ENCODE measurements around the gene ESAM.
A peak's percentile ranks its signal among the peaks of the same experiment; 100 is the strongest.

Gene ESAM

GRCh38 chr11:124762105-124762623, at the start of gene ESAM:
Gene ESAM (minus strand): TSS chr11:124762290. CDS start chr11:124762154, 136 bp downstream.
- DNase-seq, result no peak
- in situ Hi-C loops (cut with MboI; ENCODE audit: low pct_unique_long_range_greater_than_20kb, low sequenced_read_pairs), result no loop called here

DNA sequence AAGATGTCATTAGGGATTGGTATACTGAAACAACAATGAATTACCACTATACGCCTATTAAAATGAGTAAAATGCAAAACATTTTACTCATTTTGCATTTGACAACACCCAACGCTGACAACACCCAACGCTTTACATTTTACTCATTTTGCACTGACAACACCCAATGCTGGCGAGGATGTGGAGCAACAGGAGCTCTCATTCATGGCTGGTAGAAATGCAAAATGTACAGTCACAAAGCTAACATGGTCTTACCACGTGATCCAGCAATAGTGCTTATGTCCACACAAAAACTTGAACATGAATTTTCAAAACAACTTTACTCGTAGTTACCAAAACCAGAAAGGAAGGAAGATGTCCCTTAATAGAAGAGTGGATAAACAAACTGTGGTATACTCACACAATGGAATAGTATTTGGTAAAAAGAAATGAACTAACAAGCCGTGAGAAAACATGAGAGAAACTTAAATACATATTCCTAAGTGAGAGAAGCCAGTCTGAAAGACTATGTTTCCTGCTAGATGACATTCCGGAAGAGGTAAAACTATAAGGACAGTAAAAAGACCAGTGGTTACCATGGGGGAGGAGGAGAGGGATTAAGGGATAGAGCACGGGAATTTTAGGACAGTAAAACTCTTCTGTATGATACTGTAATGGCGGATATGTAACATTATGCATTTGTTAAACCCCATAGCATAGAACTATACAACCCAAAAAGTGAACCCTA, 49.5 kb upstream of the ESAM start:
- no peak for DNase-seq
- in situ Hi-C loops (cut with MboI; ENCODE audit: low pct_unique_long_range_greater_than_20kb, low sequenced_read_pairs), result no loop called here

- in situ Hi-C loops (cut with MboI; ENCODE audit: low pct_unique_long_range_greater_than_20kb, low sequenced_read_pairs), result no loop called here
Observed at GRCh38 chr11:124807660-124808270, 45.7 kb upstream of the ESAM start.

DNA sequence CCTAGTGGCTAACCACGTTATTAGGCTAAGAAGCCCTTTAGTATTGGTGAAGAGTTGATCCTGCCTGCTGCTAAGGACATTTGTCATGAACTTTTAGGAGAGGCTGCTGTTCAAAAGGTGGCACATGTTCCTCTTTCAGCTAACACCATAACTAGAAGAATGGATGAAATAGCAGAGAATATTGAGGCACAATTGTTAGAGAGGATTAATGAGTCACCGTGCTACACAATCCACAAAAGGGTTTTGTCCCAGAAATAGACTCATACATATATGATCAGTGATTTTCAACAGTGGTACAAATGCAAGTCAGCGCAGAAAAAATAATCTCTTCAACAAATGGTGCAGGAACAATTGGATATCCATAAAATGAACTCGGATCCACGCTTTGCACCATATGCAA, 45.1 kb upstream of the ESAM start:
- in situ Hi-C loops (cut with MboI; ENCODE audit: low pct_unique_long_range_greater_than_20kb, low sequenced_read_pairs), result no loop called here
- no peak for DNase-seq

More at GRCh38 chr11:124807660-124808270, 45.7 kb upstream of the ESAM start:
- DNase-seq, result no peak

- no peak for DNase-seq
- in situ Hi-C loops (cut with MboI; ENCODE audit: low pct_unique_long_range_greater_than_20kb, low sequenced_read_pairs), result no loop called here
Observed at GRCh38 chr11:124804884-124805283, 42.8 kb upstream of the ESAM start.

GRCh38 chr11:124801636-124802312, 39.7 kb upstream of the ESAM start:
- no peak for DNase-seq
- in situ Hi-C loops (cut with MboI; ENCODE audit: low pct_unique_long_range_greater_than_20kb, low sequenced_read_pairs), result no loop called here

- no peak for DNase-seq
Observed at GRCh38 chr11:124801014-124801413, 38.9 kb upstream of the ESAM start.

GRCh38 chr11:124800226-124800929, 38.3 kb upstream of the ESAM start, which contains the start of gene MSANTD2:
Gene MSANTD2 (minus strand): TSS chr11:124800406. CDS start chr11:124800380, 26 bp downstream.
- in situ Hi-C loops (cut with MboI; ENCODE audit: low pct_unique_long_range_greater_than_20kb, low sequenced_read_pairs), result no loop called here
- peak; percentile 80 for DNase-seq

More at GRCh38 chr11:124801014-124801413, 38.9 kb upstream of the ESAM start:
- in situ Hi-C loops (cut with MboI; ENCODE audit: low pct_unique_long_range_greater_than_20kb, low sequenced_read_pairs), result no loop called here

- peak; percentile 45 for DNase-seq
- in situ Hi-C loops (cut with MboI; ENCODE audit: low pct_unique_long_range_greater_than_20kb, low sequenced_read_pairs), result no loop called here
Observed at GRCh38 chr11:124799348-124800225, 37.5 kb upstream of the ESAM start.

GRCh38 chr11:124798991-124799347, 36.9 kb upstream of the ESAM start:
- no peak for DNase-seq
- in situ Hi-C loops (cut with MboI; ENCODE audit: low pct_unique_long_range_greater_than_20kb, low sequenced_read_pairs), result no loop called here

DNA sequence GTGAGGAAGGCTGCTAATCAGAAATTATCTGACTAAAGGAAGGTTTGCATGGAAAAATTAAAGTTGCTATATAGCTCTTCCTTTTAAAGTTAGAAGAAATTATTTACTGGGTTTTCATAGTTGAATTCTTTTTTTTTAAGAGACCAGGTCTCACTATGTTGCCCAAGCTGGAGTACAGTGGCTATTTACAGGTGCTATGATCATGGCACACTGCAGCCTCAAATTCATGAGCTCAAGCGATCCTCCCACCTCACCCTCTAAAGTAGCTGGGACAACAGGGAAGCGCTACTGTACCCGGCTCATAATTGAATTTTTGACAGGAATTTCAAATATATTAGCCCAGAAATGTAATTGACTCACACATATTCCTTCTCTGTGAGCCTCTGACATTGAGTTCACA, 34.2 kb upstream of the ESAM start:
- in situ Hi-C loops (cut with MboI; ENCODE audit: low pct_unique_long_range_greater_than_20kb, low sequenced_read_pairs), result no loop called here
- no peak for DNase-seq

DNA sequence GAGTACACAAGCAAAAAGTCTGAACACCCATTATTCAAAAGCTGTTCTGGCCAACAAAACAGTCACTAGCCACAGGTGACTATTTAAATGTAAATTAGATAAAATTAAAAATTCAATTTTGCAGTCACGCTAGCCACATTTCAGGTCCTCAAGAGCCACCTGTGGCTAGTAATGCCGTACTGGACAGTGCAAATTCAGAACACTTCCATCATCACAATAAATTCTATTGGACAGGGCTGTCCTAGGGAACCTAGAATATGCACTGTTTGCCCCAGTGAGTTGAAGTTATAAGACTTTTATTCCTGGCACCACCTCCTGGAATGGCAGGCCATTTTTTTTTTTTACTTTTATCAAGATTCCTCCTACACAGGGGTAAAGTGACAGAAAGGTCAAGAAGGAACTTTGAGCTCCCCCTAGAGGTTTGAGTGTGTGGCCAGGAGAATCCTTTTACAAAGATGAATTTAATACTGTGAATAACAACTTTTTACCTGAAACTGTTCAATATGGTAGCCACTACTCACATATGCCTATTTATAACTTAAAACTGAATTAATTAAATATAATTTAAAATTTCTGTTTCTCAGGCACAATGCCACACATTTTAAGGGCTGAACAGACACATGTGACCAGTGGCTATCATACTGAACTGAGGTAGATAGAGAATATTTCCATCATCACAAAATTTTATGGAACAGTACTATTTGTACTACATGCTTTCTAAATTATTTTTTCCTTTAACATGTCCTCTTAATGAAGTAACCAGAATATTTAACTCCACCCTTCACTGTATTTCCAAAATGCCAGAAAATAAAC, 31.6 kb upstream of the ESAM start:
- in situ Hi-C loops (cut with MboI; ENCODE audit: low pct_unique_long_range_greater_than_20kb, low sequenced_read_pairs), result no loop called here

GRCh38 chr11:124791626-124792341, 29.7 kb upstream of the ESAM start:
- in situ Hi-C loops (cut with MboI; ENCODE audit: low pct_unique_long_range_greater_than_20kb, low sequenced_read_pairs), result no loop called here
- no peak for DNase-seq

More for the DNA sequence above, 31.6 kb upstream of the ESAM start:
- peak; percentile 65 for DNase-seq

- in situ Hi-C loops (cut with MboI; ENCODE audit: low pct_unique_long_range_greater_than_20kb, low sequenced_read_pairs), result no loop called here
- DNase-seq, result no peak
Observed at GRCh38 chr11:124788521-124788920, 26.4 kb upstream of the ESAM start.

GRCh38 chr11:124784051-124784450, 22.0 kb upstream of the ESAM start:
- in situ Hi-C loops (cut with MboI; ENCODE audit: low pct_unique_long_range_greater_than_20kb, low sequenced_read_pairs), result no loop called here
- DNase-seq, result no peak

DNA sequence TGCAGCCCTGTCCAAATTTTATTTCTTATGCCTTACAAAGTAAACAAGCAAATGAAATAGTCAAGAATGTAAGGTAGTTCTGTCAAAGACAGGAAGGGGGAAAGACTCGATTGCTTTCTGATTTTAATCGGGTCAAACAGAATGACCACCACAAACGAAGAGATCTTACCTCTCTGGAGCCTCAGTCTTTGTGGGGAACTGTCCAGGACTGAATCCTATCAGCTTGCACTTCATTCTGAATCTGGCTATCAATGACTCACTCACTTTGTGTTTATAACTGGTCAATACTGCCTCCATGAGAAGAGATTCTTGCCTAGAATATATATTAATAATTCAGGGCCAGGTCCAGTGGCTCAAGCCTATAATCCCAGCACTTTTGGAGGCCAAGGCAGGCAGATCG, 20.9 kb upstream of the ESAM start:
- no peak for DNase-seq
- in situ Hi-C loops (cut with MboI; ENCODE audit: low pct_unique_long_range_greater_than_20kb, low sequenced_read_pairs), result no loop called here

DNA sequence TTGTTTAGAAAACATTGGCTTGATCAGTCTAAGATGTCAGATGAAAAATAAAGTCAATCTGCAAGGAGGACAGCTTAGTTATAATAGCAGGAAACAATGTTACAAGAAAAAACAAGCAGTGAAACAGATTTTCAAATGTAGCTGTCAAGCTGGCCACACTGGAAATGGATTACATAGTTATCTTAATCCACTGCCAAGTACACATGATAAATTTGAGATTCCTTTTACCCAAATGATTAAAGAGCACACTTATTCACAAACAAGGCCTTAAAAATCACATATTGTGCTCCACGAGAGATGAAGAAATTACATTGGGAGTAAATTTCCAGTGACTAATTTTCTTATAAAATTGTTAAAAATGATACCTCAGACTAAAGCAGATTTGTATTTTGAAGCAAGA, 17.5 kb upstream of the ESAM start:
- in situ Hi-C loops (cut with MboI; ENCODE audit: low pct_unique_long_range_greater_than_20kb, low sequenced_read_pairs), result no loop called here
- DNase-seq, result no peak

Data from KBM-7 (cell line).